GM21526 (cell line): ENCODE data around the gene LOXL1.
"Not testable (repeated sequence)": the region's sequence is repeated elsewhere in the genome, so short reads cannot be mapped to it uniquely, and the experiment has no call there.

Experiments used
- ATAC-seq: cut with Tn5 transposase; IDR thresholded peaks from one replicate; pipeline ENCODE4 v1.9.1; 2021; ENCODE audit warnings: moderate library complexity; ENCODE audit not compliant: unreplicated experiment, low FRiP score

The LOXL1 gene

GRCh38 chr15:73951601-73952000 is 25.3 kb downstream of the LOXL1 start:
- ATAC-seq, result no peak

- ATAC-seq, result no peak
These were observed 26.1 kb downstream of the LOXL1 start for GRCh38 chr15:73952171-73952912.

- no peak for ATAC-seq
These were observed 26.9 kb downstream of the LOXL1 start for GRCh38 chr15:73952913-73953750.

GRCh38 chr15:73954188-73955145 is 28.2 kb downstream of the LOXL1 start:
- ATAC-seq, result no peak

GRCh38 chr15:73955326-73955725 is 29.1 kb downstream of the LOXL1 start:
- ATAC-seq, result no peak

- ATAC-seq, result no peak
These were observed 29.8 kb downstream of the LOXL1 start for GRCh38 chr15:73955861-73956742.

- no peak for ATAC-seq
These were observed 30.5 kb downstream of the LOXL1 start for GRCh38 chr15:73956743-73957135.

GRCh38 chr15:73957276-73957675 is 31.0 kb downstream of the LOXL1 start:
- ATAC-seq, result no peak

GRCh38 chr15:73957785-73958184 is 31.5 kb downstream of the LOXL1 start:
- ATAC-seq, result no peak

GRCh38 chr15:73959012-73959581 is 32.8 kb downstream of the LOXL1 start:
- no peak for ATAC-seq

GRCh38 chr15:73959801-73960200 is 33.5 kb downstream of the LOXL1 start:
- ATAC-seq, result no peak

GRCh38 chr15:73960472-73961070 is 34.3 kb downstream of the LOXL1 start:
- ATAC-seq, result not testable (repeated sequence)

- no peak for ATAC-seq
These were observed 36.2 kb downstream of the LOXL1 start for GRCh38 chr15:73962433-73962832.

- ATAC-seq, result peak; percentile 46
These were observed 38.5 kb downstream of the LOXL1 start for GRCh38 chr15:73964736-73965093.

- peak; percentile 35 for ATAC-seq
These were observed 39.0 kb downstream of the LOXL1 start for GRCh38 chr15:73965094-73965757.

GRCh38 chr15:73965758-73966113 is 39.5 kb downstream of the LOXL1 start:
- no peak for ATAC-seq

- no peak for ATAC-seq
These were observed 42.2 kb downstream of the LOXL1 start for GRCh38 chr15:73968461-73968860.

GRCh38 chr15:73969151-73969759 is 43.0 kb downstream of the LOXL1 start:
- no peak for ATAC-seq
